Karpas-422 (cell line): ENCODE data around the gene PTPRG. TPM values are rescaled to one million over a fixed set of nuclear protein-coding genes. Genes with fewer than 3 reads are reported as not detected.

Source experiments
- DNase-seq: peaks from one replicate; pipeline ENCODE4 v3.0.0-alpha.2; 2015
- H2AFZ ChIP-seq: fragments of 200-600 bp; sonication (generic); 2 replicates; pipeline ENCODE4 v1.6.1; 2014; ENCODE audit warnings: antibody characterized with exemption, low read length, mixed read lengths
- H3K27ac ChIP-seq: fragments of 200-600 bp; sonication (generic); 2 replicates; pipeline ENCODE4 v1.5.1; 2014; ENCODE audit warnings: mild to moderate bottlenecking, low read length, moderate library complexity
- H3K27me3 ChIP-seq: fragments of 200-600 bp; sonication (generic); 2 replicates; pipeline ENCODE4 v1.6.1; 2014; ENCODE audit warnings: low read length, mixed read lengths
- H3K36me3 ChIP-seq: fragments of 200-600 bp; sonication (generic); 2 replicates; pipeline ENCODE4 v1.6.1; 2014; ENCODE audit warnings: low read length, mixed read lengths; ENCODE audit not compliant: insufficient read depth
- H3K4me1 ChIP-seq: fragments of 200-600 bp; sonication (generic); 2 replicates; pipeline ENCODE4 v1.6.1; 2014; ENCODE audit warnings: mild to moderate bottlenecking, low read length, mixed read lengths
- H3K4me2 ChIP-seq: fragments of 200-600 bp; sonication (generic); 2 replicates; pipeline ENCODE4 v1.6.1; 2014; ENCODE audit warnings: low read length, low read depth, mild to moderate bottlenecking; ENCODE audit not compliant: poor library complexity, severe bottlenecking
- H3K4me3 ChIP-seq: fragments of 200-600 bp; sonication (generic); 2 replicates; pipeline ENCODE4 v1.5.1; 2014; ENCODE audit warnings: mild to moderate bottlenecking, antibody characterized with exemption, low read length, mixed read lengths
- H3K79me2 ChIP-seq: fragments of 200-600 bp; sonication (generic); 2 replicates; pipeline ENCODE4 v1.6.1; 2014; ENCODE audit warnings: mild to moderate bottlenecking, low read length, mixed read lengths
- H3K9ac ChIP-seq: fragments of 200-600 bp; sonication (generic); 2 replicates; pipeline ENCODE4 v1.6.0; 2014; ENCODE audit warnings: low read length
- H3K9me2 ChIP-seq: fragments of 200-600 bp; sonication (generic), shearing (Covaris generic); replicated peaks from 2 replicates; pipeline ENCODE4 v1.6.0; 2014; ENCODE audit warnings: mild to moderate bottlenecking, low read length, moderate library complexity; ENCODE audit not compliant: insufficient read depth
- H3K9me3 ChIP-seq: fragments of 300-700, 200-600 bp; sonication (generic); 2 replicates; pipeline ENCODE4 v1.6.1; 2014; ENCODE audit warnings: low read length, mixed read lengths
- H4K20me1 ChIP-seq: fragments of 200-600 bp; sonication (generic); 2 replicates; pipeline ENCODE4 v1.6.1; 2014; ENCODE audit warnings: mild to moderate bottlenecking, antibody characterized with exemption, low read length, low read depth; ENCODE audit not compliant: insufficient read depth
- total RNA-seq: library from RNA; depleted of rRNA; stranded (reverse); fragments of >200 nt; shearing (Covaris generic); gene quantifications from 2 replicates; pipeline ENCODE4 v1.2.3, GENCODE V29; 2014; ENCODE audit warnings: low replicate concordance

PTPRG gene
- total RNA-seq, 1 experiment from 2014 or later: not detected

DNA sequence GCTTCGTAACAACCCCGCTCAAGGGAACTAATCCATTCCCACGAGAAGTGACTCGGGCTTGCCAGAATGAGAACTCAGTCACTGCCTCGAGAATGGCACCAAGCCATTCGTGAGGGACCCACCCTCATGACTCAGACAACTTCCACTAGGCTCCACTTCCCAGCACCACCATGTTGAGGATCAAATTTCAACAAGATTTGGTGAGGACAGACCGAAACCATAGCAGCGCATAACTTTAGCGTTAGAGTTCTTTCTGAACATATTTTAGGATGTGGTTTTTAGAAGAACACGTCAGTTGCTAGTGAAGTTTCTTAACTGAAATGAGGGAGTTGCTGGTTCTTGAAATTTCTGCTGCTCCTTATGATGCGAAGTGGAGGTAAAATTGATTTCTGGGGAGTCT, 13.5 kb downstream of the PTPRG start:
- H3K4me1 ChIP-seq: no peaks in the 10 kb centered on the region
- no peaks in the 10 kb centered on the region for H4K20me1 ChIP-seq
- H3K9ac ChIP-seq: no peak overlapping the region
- no peak overlapping the region for H2AFZ ChIP-seq
- no peaks in the 10 kb centered on the region for H3K9me2 ChIP-seq
- H3K27me3 ChIP-seq: no peaks in the 10 kb centered on the region
- H3K36me3 ChIP-seq: no peaks in the 10 kb centered on the region
- no peak overlapping the region for H3K4me3 ChIP-seq
- no peak overlapping the region for H3K4me2 ChIP-seq
- H3K27ac ChIP-seq: no peak overlapping the region
- no peak for DNase-seq
- H3K9me3 ChIP-seq: no peaks in the 10 kb centered on the region
- no peaks in the 10 kb centered on the region for H3K79me2 ChIP-seq

DNA sequence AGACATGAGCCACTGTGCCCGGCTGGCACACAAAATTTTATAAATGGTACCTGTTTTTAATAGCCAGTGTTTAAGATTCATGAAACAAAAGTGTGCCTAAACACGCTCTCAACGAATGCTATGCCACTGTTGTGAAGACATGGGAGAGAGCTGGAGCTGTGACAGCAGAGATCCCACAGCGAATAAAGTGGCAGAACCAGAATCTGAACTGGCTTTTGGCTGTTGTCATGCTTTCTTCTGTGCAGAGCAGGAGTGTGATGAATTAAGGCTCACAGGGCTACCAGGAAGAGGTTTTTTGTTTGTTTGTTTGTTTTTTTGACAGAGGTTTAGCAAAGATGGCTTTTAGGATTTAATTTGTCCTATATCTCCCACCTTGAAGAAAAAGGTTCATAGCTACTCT, 14.5 kb downstream of the PTPRG start:
- Histone ChIP-seq H3K79me2 (no peaks in the 10 kb centered on the region), H3K9me2 (no peaks in the 10 kb centered on the region), H3K27ac (no peak overlapping the region)

DNA sequence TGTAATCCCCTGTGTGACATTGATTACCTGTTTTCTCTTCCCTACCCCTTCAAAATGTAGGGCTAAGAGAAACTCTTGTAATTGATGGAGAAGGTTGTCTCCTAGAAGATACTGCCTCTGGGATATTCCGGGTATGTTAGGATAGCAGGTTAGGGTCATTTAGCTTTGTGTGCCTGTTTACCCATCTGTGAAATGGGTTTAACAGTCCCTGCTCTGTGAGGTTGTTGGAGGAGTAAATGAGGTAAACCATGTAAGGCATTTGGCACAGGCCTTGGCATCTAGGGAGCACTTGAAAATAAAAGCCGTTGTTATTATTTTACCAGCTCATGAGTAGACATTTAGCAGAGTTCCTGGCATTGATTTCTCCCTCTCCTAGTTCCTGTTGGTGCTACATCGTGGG, 16.4 kb downstream of the PTPRG start:
- H3K79me2 ChIP-seq: no peaks in the 10 kb centered on the region

More for the DNA sequence above, 14.5 kb downstream of the PTPRG start:
- Histone ChIP-seq H3K9ac (no peak overlapping the region), H3K4me3 (no peak overlapping the region), H4K20me1 (no peaks in the 10 kb centered on the region), H2AFZ (no peak overlapping the region), H3K4me2 (no peak overlapping the region), H3K9me3 (no peaks in the 10 kb centered on the region), H3K4me1 (no peaks in the 10 kb centered on the region), H3K36me3 (no peaks in the 10 kb centered on the region), H3K27me3 (no peaks in the 10 kb centered on the region)
- no peak for DNase-seq

DNA sequence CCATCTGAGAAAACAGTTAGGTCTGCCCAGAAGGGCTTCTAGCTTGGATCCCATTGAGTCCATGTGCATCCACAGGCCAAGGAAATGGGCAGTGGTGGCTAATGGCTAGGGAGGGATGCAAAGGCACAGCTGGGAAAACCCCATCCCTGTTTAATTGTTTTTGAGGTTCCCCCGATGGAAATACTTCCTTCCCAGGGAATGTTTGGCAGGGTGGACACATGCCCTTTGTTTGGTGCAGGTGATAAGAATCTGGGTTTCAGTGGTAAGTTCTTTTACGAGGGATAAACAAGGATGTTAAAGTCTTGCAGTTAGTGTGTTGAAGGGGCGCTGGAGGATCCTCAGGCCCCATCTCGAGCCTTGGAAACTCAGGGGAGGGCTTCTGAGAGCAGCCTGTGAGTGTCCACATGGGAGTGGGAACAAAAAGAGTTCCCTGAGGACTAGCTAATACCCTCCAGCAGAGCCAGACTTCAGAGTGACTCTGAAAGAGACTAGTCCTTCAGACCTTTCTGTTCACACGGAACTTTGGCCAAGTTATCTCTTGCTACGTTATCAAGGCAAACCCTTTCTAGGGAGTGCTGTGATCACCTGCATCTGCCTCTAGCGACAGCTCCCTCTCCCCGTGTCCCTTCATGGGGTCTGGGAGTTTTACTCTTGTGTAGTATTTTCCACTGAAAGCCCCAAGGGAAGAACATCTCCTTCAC, 17.4 kb downstream of the PTPRG start:
- no peaks in the 10 kb centered on the region for H3K9me3 ChIP-seq
- H3K27ac ChIP-seq: no peak overlapping the region
- no peaks in the 10 kb centered on the region for H3K79me2 ChIP-seq
- no peaks in the 10 kb centered on the region for H3K9me2 ChIP-seq
- H3K4me2 ChIP-seq: no peak overlapping the region
- no peaks in the 10 kb centered on the region for H3K27me3 ChIP-seq
- DNase-seq: no peak
- no peaks in the 10 kb centered on the region for H4K20me1 ChIP-seq
- H3K4me1 ChIP-seq: no peaks in the 10 kb centered on the region
- no peak overlapping the region for H2AFZ ChIP-seq
- no peak overlapping the region for H3K9ac ChIP-seq
- H3K4me3 ChIP-seq: no peak overlapping the region
- H3K36me3 ChIP-seq: no peaks in the 10 kb centered on the region

More for the DNA sequence above, 16.4 kb downstream of the PTPRG start:
- Histone ChIP-seq H4K20me1 (no peaks in the 10 kb centered on the region), H3K4me3 (no peak overlapping the region), H3K4me1 (no peaks in the 10 kb centered on the region), H3K9me2 (no peaks in the 10 kb centered on the region), H3K4me2 (no peak overlapping the region), H3K27ac (no peak overlapping the region), H3K9me3 (no peaks in the 10 kb centered on the region), H3K27me3 (no peaks in the 10 kb centered on the region), H3K9ac (no peak overlapping the region), H3K36me3 (no peaks in the 10 kb centered on the region), H2AFZ (no peak overlapping the region)
- no peak for DNase-seq

DNA sequence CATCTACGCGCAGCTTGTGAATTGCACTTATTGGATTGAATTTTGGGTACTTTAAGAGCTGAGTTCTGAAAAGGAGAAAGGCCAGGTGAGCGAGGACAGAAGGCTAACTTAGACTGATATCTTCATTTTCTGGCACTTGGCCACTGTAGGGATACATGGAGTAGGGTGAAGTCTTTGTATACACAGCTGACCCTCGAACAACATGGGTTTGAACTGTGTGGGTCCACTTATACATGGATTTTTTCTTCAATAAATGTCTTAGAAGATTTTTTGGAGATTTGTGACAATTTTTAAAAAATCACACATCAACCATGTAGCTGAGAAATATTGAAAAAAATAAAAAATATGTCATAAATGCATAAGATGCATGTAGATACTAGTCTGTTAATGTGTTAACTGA, 18.3 kb downstream of the PTPRG start:
- Histone ChIP-seq H2AFZ (no peak overlapping the region), H3K9me2 (no peaks in the 10 kb centered on the region), H3K4me1 (no peaks in the 10 kb centered on the region), H3K36me3 (no peaks in the 10 kb centered on the region), H3K79me2 (no peaks in the 10 kb centered on the region), H3K4me3 (no peak overlapping the region), H3K27ac (no peak overlapping the region), H3K4me2 (no peak overlapping the region), H3K9ac (no peak overlapping the region), H3K9me3 (no peaks in the 10 kb centered on the region), H4K20me1 (no peaks in the 10 kb centered on the region), H3K27me3 (no peaks in the 10 kb centered on the region)
- no peak for DNase-seq

DNA sequence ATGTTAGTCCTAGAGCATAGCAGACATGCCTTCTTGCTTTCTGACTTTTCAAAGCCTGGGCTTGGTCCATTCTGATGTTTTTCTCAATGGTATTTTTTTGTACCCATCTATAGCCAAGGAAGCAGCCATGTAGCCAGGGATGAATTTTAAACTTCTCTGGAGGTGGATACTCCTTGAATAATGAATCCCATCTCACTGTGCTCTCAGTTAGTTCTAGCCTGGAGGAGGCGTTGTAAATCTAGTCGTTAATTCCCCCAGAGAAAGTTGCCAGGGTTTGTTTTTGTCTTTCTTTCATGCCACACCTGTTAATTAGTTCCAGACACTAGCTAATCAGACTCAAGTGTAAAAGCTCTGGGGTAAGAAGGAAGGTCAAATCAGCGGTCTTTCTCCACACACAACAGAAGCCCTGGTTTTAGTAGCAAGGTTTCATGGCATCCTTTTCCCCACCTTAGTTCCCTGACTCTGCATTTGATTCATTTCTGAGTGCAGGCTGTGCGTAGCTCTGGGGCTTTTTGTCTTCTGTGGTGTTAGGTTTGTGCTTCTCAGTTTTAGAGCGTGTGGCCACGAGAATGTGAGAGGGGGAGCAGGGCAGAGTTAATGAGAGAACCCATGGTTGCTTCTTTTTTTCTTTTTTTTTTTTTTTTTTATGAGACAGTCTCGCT, 19.7 kb downstream of the PTPRG start:
- no peaks in the 10 kb centered on the region for H3K4me1 ChIP-seq
- no peak for DNase-seq
- no peak overlapping the region for H3K4me3 ChIP-seq
- H3K27ac ChIP-seq: no peak overlapping the region
- H2AFZ ChIP-seq: no peak overlapping the region
- H4K20me1 ChIP-seq: no peaks in the 10 kb centered on the region
- H3K27me3 ChIP-seq: no peaks in the 10 kb centered on the region
- H3K79me2 ChIP-seq: no peaks in the 10 kb centered on the region
- no peak overlapping the region for H3K9ac ChIP-seq
- H3K9me3 ChIP-seq: no peaks in the 10 kb centered on the region; the same call in 1 of the 2 replicates
- no peaks in the 10 kb centered on the region for H3K9me2 ChIP-seq
- no peak overlapping the region for H3K4me2 ChIP-seq
- no peaks in the 10 kb centered on the region for H3K36me3 ChIP-seq

DNA sequence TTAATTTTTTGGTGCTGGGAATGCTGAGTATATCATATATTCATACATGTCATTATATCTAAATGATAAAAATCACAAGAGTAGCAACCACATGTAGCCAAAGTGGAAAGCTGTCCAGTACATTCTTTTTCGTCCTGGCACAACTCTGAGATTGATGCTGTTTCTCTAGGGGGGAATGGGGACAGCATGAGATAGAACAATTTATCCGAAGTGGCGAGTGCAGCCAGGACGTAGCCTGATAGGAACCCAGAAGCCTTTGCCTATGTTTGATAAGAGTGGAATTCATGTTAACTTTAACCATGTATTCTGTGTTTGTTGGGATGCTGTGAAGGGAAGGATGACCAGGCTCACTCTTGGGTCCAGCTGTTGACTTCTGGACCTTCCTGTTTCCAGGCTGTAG, 20.9 kb downstream of the PTPRG start:
- Histone ChIP-seq H3K36me3 (no peaks in the 10 kb centered on the region), H3K4me1 (no peaks in the 10 kb centered on the region), H3K9me2 (no peaks in the 10 kb centered on the region), H3K27me3 (no peaks in the 10 kb centered on the region), H4K20me1 (no peaks in the 10 kb centered on the region), H3K4me3 (no peak overlapping the region), H3K9me3 (no peaks in the 10 kb centered on the region; the same call in 1 of the 2 replicates), H3K4me2 (no peak overlapping the region), H2AFZ (no peak overlapping the region), H3K79me2 (no peaks in the 10 kb centered on the region), H3K9ac (no peak overlapping the region), H3K27ac (no peak overlapping the region)
- DNase-seq: no peak

DNA sequence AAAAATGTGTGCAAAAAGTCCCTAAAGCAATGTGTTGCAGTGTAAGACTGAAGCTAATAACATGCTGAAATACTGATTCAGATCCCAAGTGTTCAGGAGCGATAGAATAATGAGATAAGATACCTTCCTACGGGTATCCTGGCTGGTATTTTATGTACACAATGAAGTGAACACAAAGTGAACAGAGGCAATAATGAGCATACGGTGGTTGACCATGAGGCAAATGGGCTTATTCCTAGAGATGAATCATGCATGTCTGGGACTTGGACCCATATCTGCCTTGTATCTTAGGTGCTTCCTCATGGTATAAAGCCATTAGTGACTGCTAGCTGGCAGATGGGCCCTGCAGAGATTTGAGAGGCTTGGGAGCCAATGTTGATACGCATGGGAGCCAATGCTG, 21.5 kb downstream of the PTPRG start:
- H3K27me3 ChIP-seq: no peaks in the 10 kb centered on the region
- no peaks in the 10 kb centered on the region for H3K9me2 ChIP-seq
- H4K20me1 ChIP-seq: no peaks in the 10 kb centered on the region
- H3K27ac ChIP-seq: no peak overlapping the region
- no peaks in the 10 kb centered on the region for H3K79me2 ChIP-seq
- H3K9me3 ChIP-seq: no peaks in the 10 kb centered on the region; the same call in 1 of the 2 replicates
- no peak overlapping the region for H3K4me2 ChIP-seq
- H3K9ac ChIP-seq: no peak overlapping the region
- H3K4me1 ChIP-seq: no peaks in the 10 kb centered on the region
- H3K4me3 ChIP-seq: no peak overlapping the region
- no peaks in the 10 kb centered on the region for H3K36me3 ChIP-seq
- no peak for DNase-seq
- H2AFZ ChIP-seq: no peak overlapping the region
